Peyer's patch (tissue), 4 donors: ENCODE measurements around the gene ABHD2.

Experiments
- POLR2A ChIP-seq, 2 donors: fragments of 450-650 bp; IDR thresholded peaks; one replicate each; pipeline ENCODE4 v1.5.1; 2017; ENCODE audit warnings: antibody characterized with exemption in 2 of 2, mild to moderate bottlenecking in 2 of 2, moderate library complexity in 2 of 2
- TF ChIP-seq, protein P1 (sequence below), 6 experiments: fragments of 450-650 bp in 4 of 6; fragments of 200-600 bp in 2 of 6; sonication (generic) in 1 of 6; IDR thresholded peaks; one replicate each; pipeline ENCODE4 v1.5.1; 2017 to 2019; ENCODE audit warnings: antibody characterized with exemption in 6 of 6, mild to moderate bottlenecking in 3 of 6, moderate library complexity in 1 of 6

DNA sequence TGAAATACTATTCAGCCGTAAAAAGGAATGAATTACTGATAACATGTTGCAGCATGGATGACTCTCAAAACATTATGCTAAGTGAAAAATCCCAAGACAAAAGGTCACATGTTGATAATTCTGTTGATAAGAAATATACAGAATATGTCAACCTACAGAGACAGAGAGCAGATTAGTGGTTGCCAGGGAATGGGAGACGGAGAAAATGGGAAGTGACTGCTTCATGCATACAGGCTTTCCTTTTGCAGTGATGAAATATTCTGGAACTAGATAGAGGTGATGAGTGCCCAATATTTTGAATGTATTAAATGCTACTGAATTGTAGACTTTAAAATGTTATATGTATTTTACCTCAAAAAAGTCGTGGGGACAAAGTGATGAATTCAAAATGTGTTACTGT is 56.2 kb downstream of the ABHD2 start:
- TF ChIP-seq, protein P1, sequence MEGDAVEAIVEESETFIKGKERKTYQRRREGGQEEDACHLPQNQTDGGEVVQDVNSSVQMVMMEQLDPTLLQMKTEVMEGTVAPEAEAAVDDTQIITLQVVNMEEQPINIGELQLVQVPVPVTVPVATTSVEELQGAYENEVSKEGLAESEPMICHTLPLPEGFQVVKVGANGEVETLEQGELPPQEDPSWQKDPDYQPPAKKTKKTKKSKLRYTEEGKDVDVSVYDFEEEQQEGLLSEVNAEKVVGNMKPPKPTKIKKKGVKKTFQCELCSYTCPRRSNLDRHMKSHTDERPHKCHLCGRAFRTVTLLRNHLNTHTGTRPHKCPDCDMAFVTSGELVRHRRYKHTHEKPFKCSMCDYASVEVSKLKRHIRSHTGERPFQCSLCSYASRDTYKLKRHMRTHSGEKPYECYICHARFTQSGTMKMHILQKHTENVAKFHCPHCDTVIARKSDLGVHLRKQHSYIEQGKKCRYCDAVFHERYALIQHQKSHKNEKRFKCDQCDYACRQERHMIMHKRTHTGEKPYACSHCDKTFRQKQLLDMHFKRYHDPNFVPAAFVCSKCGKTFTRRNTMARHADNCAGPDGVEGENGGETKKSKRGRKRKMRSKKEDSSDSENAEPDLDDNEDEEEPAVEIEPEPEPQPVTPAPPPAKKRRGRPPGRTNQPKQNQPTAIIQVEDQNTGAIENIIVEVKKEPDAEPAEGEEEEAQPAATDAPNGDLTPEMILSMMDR (IDR thresholded peaks at IDR 0.05) = no peak
- TF ChIP-seq POLR2A (IDR thresholded peaks at IDR 0.05) = no peak
